Aorta (tissue), 5 donors: ENCODE measurements around the gene DOK7. TPM values are rescaled to one million over a fixed set of nuclear protein-coding genes. Genes with fewer than 3 reads are reported as not detected.

Source experiments
- ATAC-seq: fragments of 200-7000 bp; cut with Tn5 transposase; one replicate; pipeline ENCODE4 v1.9.1; 2022; ENCODE audit warnings: moderate library complexity; ENCODE audit not compliant: low FRiP score
- DNase-seq, 2 donors: peaks; one replicate each; pipeline ENCODE4 v3.0.0-alpha.2; 2020
- H3K27ac ChIP-seq, 2 donors: one replicate each; pipeline ENCODE4 v1.5.1; 2013; ENCODE audit warnings: low read length in 2 of 2, mild to moderate bottlenecking in 2 of 2, moderate library complexity in 2 of 2, control low read depth in 1 of 2, inconsistent platforms in 1 of 2, low read depth in 1 of 2
- H3K27me3 ChIP-seq, 2 donors: one replicate each; pipeline ENCODE4 v1.6.1; 2013; ENCODE audit warnings: control low read depth in 1 of 2, low read length in 1 of 2, mild to moderate bottlenecking in 1 of 2, moderate library complexity in 1 of 2; ENCODE audit not compliant: insufficient read depth in 2 of 2, control insufficient read depth in 1 of 2
- H3K36me3 ChIP-seq, 2 donors: one replicate each; pipeline ENCODE4 v1.6.1; 2013; ENCODE audit warnings: control low read depth in 1 of 2, low read length in 1 of 2, mild to moderate bottlenecking in 1 of 2; ENCODE audit not compliant: insufficient read depth in 2 of 2, control insufficient read depth in 1 of 2
- H3K4me1 ChIP-seq, 2 donors: one replicate each; pipeline ENCODE4 v1.6.1; 2013; ENCODE audit warnings: low read length in 2 of 2, control low read depth in 1 of 2, mild to moderate bottlenecking in 1 of 2, moderate library complexity in 1 of 2; ENCODE audit not compliant: insufficient read depth in 2 of 2, control insufficient read depth in 1 of 2
- H3K4me3 ChIP-seq, 2 donors: one replicate each; pipeline ENCODE4 v1.5.1; 2013; ENCODE audit warnings: low read length in 2 of 2, control low read depth in 1 of 2, mild to moderate bottlenecking in 1 of 2
- H3K9me3 ChIP-seq: one replicate; pipeline ENCODE4 v1.6.1; 2013; ENCODE audit warnings: mild to moderate bottlenecking, low read length; ENCODE audit not compliant: control insufficient read depth
- WGBS, 2 donors: extraction: QIAGEN DNeasy Blood & Tissue Kit; methylation state at CpG; one replicate each; pipeline ENCODE4 v1.1.7; 2013; 5-methylcytosine and 5-hydroxymethylcytosine counted together
- intact Hi-C, 2 donors: fragments of 100-400 bp; cut with DNase I; formaldehyde crosslinking; loops; one replicate each; pipeline versions ENCODE4 v1.14.2 to v1.15.0; 2022
- polyA plus RNA-seq, 2 donors: library from polyadenylated mRNA; stranded (reverse); fragments of 200-250 nt; gene quantifications; one replicate each; pipeline ENCODE4 v1.2.3, GENCODE V29; 2013
- total RNA-seq, 2 donors: library from RNA; stranded (reverse); fragmentation: NEBNext Ultra II Directional; extraction: Animal tissue kit (Norgen Biotek cat#: 25700); gene quantifications; one replicate each; pipeline ENCODE4 v1.2.1, GENCODE V29; 2021
- donor health status: healthy with polysubstance abuse.
- donor health status: Bipolar disorder and iron deficiency.
- donor health status: DM: no; HTN: no; CAD: no.
- donor health status: DM: no; HTN: no; CAD: no.
- donor health status: DM: yes; HTN: yes; CAD: no.

DOK7 gene
- total and polyA plus RNA-seq, 4 donors: 3.3 to 9.1 (median 4.7) TPM

DNA sequence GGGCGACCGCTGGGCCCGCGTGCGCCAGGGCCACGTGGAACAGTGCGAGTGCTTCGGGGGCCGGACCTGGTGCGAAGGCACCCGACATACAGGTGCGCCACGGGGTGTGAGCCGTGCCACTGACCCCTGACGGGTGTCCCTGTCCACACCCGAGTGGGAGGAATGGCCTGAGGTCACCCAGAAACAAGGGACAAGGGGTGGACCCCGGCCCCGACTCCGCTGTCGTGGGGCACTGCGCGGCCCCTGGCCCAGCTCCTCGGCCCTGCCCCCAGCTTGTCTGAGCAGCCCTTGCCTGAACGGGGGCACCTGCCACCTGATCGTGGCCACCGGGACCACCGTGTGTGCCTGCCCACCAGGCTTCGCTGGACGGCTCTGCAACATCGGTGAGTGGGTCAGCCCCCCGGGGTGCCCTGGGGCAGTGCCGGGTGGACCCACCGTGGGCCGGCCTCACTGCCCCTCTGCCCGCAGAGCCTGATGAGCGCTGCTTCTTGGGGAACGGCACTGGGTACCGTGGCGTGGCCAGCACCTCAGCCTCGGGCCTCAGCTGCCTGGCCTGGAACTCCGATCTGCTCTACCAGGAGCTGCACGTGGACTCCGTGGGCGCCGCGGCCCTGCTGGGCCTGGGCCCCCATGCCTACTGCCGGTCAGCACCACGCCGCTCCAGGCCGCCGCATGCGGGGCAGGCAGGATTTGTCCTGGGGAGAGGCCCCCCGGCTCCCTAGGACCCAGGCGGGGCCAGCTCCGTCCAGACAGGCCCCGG lies 18.6 kb upstream of the DOK7 start:
- 88 to 91% methylated on average over 56 of the region's 56 CpGs for WGBS, 2 donors

DNA sequence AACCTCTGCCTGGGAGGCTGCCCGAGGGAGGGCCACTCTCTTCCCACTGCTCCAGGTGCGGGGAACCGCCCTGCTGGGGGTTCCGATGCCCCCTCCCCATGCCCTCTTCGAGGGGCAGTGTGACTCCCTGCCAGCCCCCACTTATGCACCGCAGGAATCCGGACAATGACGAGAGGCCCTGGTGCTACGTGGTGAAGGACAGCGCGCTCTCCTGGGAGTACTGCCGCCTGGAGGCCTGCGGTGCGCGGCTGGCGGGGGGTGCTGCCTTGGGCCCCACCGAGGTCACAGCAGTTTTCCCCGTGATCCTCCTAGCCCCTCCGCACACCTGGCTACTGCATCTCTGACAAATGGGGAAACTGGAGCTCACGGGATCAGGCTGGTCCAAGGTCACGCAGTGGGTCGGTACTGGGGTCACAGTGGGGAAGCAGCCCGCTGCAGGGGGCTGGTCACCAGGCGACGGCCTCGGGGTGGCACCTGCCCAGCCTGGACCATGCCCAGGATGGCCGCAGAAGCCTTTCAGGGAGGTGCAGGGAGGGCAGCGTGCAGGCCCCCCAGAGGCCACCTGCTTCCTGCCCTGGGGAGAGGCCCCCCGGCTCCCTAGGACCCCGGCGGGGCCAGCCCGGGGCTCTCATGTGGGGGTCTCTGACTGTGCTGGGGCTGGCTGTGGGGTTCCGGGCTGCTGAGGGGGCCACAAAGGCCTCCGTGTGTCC lies 17.8 kb upstream of the DOK7 start:
- 87 to 91% methylated on average over 34 of the region's 34 CpGs for WGBS, 2 donors
- Histone ChIP-seq H3K27me3 (no peaks in the 10 kb centered on the region), H3K4me3 (no peak overlapping the region), H3K27ac (no peak overlapping the region), H3K9me3 (no peaks in the 10 kb centered on the region), H3K4me1 (no peaks in the 10 kb centered on the region), H3K36me3 (no peaks in the 10 kb centered on the region)
- intact Hi-C loops: no loop called here
- DNase-seq (no peak), ATAC-seq (no peak)

More for the DNA sequence above, 18.6 kb upstream of the DOK7 start:
- Histone ChIP-seq H3K36me3 (no peaks in the 10 kb centered on the region), H3K4me3 (no peak overlapping the region), H3K4me1 (no peaks in the 10 kb centered on the region), H3K27me3 (no peaks in the 10 kb centered on the region), H3K9me3 (no peaks in the 10 kb centered on the region), H3K27ac (no peak overlapping the region)
- DNase-seq: no peak
- no peak for ATAC-seq
- intact Hi-C loops: no loop called here

GRCh38 chr4:3445829-3446545 lies 17.1 kb upstream of the DOK7 start:
- no peaks in the 10 kb centered on the region for H3K36me3 ChIP-seq
- ATAC-seq (no peak), DNase-seq (no peak)
- H3K4me3 ChIP-seq: no peak overlapping the region
- H3K4me1 ChIP-seq: no peaks in the 10 kb centered on the region
- 91 to 94% methylated on average over 32 to 34 of the region's 34 CpGs for WGBS, 2 donors
- H3K27ac ChIP-seq: no peak overlapping the region
- H3K27me3 ChIP-seq: no peaks in the 10 kb centered on the region
- H3K9me3 ChIP-seq: no peaks in the 10 kb centered on the region
- intact Hi-C loops: no loop called here

GRCh38 chr4:3446631-3447320 lies 16.3 kb upstream of the DOK7 start:
- 95 to 98% methylated on average over 22 of the region's 22 CpGs for WGBS, 2 donors
- no peak for ATAC-seq
- intact Hi-C loops: no loop called here
- Histone ChIP-seq H3K4me1 (no peaks in the 10 kb centered on the region), H3K27me3 (no peaks in the 10 kb centered on the region), H3K9me3 (no peaks in the 10 kb centered on the region), H3K27ac (no peak overlapping the region), H3K36me3 (no peaks in the 10 kb centered on the region), H3K4me3 (no peak overlapping the region)
- DNase-seq: no peak

DNA sequence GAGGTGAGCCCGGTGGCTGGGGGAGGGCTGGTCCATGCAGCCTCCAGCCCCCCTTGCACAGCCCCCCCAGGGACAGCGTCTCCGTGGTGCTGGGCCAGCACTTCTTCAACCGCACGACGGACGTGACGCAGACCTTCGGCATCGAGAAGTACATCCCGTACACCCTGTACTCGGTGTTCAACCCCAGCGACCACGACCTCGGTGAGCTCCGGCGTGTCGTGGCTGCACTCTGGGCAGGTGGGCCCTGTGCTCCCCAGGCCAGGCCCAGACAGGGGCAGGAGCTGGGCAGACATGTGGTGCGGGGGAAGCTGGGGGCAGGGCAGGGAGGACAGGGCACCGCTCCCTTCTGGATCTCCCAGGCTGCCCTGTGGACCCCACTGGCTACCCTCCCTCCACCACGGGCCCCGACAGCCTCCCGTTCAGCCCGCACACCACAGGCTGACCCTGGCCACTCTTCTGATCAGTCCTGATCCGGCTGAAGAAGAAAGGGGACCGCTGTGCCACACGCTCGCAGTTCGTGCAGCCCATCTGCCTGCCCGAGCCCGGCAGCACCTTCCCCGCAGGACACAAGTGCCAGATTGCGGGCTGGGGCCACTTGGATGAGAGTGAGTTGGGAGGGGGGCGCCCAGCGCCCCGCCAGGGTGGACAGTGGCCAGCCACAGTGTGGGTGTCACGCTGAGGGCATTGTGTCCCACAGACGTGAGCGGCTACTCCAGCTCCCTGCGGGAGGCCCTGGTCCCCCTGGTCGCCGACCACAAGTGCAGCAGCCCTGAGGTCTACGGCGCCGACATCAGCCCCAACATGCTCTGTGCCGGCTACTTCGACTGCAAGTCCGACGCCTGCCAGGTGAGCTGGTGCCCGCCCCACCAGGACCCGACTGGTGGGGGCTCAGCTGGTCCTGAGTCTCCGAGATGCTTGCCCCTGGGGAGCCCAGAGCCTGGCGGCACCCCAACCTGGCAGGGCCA lies 15.4 kb upstream of the DOK7 start:
- no peak overlapping the region for H3K27ac ChIP-seq
- H3K27me3 ChIP-seq: no peaks in the 10 kb centered on the region
- intact Hi-C loops: no loop called here
- 92 to 96% methylated on average over 52 to 53 of the region's 53 CpGs for WGBS, 2 donors
- H3K4me1 ChIP-seq: no peaks in the 10 kb centered on the region
- no peaks in the 10 kb centered on the region for H3K36me3 ChIP-seq
- H3K9me3 ChIP-seq: no peaks in the 10 kb centered on the region
- no peak overlapping the region for H3K4me3 ChIP-seq
- DNase-seq (no peak), ATAC-seq (no peak)

GRCh38 chr4:3449047-3449573 lies 14.0 kb upstream of the DOK7 start:
- H3K27me3 ChIP-seq: no peaks in the 10 kb centered on the region
- no peaks in the 10 kb centered on the region for H3K36me3 ChIP-seq
- H3K27ac ChIP-seq: no peak overlapping the region
- no peak overlapping the region for H3K4me3 ChIP-seq
- ATAC-seq: no peak
- intact Hi-C loops: no loop called here
- DNase-seq: no peak
- WGBS, 2 donors: 94 to 97% methylated on average over 21 of the region's 21 CpGs
- no peaks in the 10 kb centered on the region for H3K9me3 ChIP-seq
- no peaks in the 10 kb centered on the region for H3K4me1 ChIP-seq

DNA sequence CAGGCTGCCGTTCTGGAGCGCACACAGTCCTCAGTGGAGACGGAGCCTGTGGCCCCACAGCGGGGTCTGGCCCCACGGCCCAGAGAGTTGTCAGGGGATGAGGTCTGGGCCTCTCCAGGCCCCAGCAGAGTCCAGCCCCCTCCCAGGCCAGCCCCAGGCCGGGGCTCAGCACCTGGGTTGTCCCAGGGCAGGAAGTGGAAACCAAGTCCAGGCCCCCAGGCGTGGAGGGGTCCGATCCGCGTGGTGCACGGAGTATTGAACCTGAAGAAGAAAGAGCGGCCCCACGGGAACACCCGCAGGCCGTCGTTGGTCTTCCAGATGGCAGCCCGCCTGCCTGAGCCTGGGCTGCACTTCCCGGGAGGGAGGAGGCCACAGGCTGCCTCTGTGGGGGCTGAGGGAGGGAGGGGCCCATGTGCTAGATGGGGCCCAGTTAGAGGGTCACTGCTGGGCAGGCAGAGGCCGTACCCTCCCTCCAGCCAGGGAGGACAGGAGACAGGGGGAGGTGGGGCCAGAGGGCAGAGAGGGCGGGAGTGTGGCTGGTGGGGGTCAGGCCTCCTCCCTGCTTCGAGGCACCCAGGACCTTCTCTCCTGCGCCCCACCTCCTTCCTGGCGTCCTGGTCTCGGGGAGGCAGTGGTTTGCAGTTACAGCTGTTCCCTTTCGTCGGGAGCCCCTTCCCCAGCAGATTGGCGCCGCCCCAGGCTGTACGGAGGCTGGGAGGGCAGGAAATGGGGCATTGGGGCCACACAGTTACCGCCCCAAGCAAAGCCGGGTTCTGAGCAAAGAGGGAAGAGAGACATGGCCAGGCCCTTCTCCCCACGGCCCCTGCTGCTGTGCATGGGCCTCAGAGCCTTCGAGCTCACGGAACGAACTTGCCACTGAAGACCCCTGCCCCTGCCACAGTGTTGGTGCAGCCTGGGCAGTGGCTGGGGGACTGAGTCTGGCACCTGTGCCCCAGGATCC lies 13.3 kb upstream of the DOK7 start:
- ATAC-seq (no peak), DNase-seq (no peak)
- 86 to 91% methylated on average over 33 to 35 of the region's 35 CpGs for WGBS, 2 donors
- Histone ChIP-seq H3K4me3 (no peak overlapping the region), H3K4me1 (no peaks in the 10 kb centered on the region), H3K27ac (no peak overlapping the region), H3K9me3 (no peaks in the 10 kb centered on the region), H3K36me3 (no peaks in the 10 kb centered on the region), H3K27me3 (no peaks in the 10 kb centered on the region)
- intact Hi-C loops: no loop called here
